Measurements from ENCODE around the gene THY1. TPM values are rescaled to one million over a fixed set of nuclear protein-coding genes. Genes with fewer than 3 reads are reported as not detected.

THY1 gene
- total and polyA plus RNA-seq, 2 of the 8 experiments (the other 6 are each of a cell fraction or from before 2014, with no cell fraction given) = 286 to 2,479 TPM

GRCh38 chr11:119389611-119390254 lies 33.2 kb downstream of the THY1 start (continued):
- no peak for TF ChIP-seq ATF2 (IDR thresholded peaks at IDR 0.05; ENCODE audit: low read length)
- TF ChIP-seq YY1 (IDR thresholded peaks at IDR 0.05; ENCODE audit: low read depth, low read length) = 0 out of 2 replicates have a peak, but pooled peaks have one; percentile 48
- no peak for TF ChIP-seq BACH1 (IDR thresholded peaks at IDR 0.05; ENCODE audit: low read length)
